8988T (cell line): ENCODE results near the gene ZCCHC14.
A peak's percentile ranks its signal among the peaks of the same experiment; 100 is the strongest.
"Not testable (repeated sequence)": the region's sequence is repeated elsewhere in the genome, so short reads cannot be mapped to it uniquely, and the experiment has no call there.

Experiments
- DNase-seq: peaks from one replicate; pipeline ENCODE4 v3.0.0; 2011

Gene ZCCHC14

GRCh38 chr16:87495578-87496446 is 3.0 kb upstream of the ZCCHC14 start:
- no peak for DNase-seq

- DNase-seq: no peak
These were observed 920 bp upstream of the ZCCHC14 start for GRCh38 chr16:87493608-87494280.

GRCh38 chr16:87492291-87492630 is 563 bp downstream of the ZCCHC14 start:
- DNase-seq: no peak

- no peak for DNase-seq
These were observed 1.1 kb downstream of the ZCCHC14 start for GRCh38 chr16:87491522-87492290.

GRCh38 chr16:87490799-87491521 is 1.9 kb downstream of the ZCCHC14 start:
- DNase-seq: peak; percentile 66

- DNase-seq: peak; percentile 49
These were observed 2.6 kb downstream of the ZCCHC14 start for GRCh38 chr16:87490096-87490798.

- no peak for DNase-seq
These were observed 3.3 kb downstream of the ZCCHC14 start for GRCh38 chr16:87489434-87490045.

GRCh38 chr16:87488960-87489359 is 3.9 kb downstream of the ZCCHC14 start:
- DNase-seq: not testable (repeated sequence)

- no peak for DNase-seq
These were observed 5.4 kb downstream of the ZCCHC14 start for GRCh38 chr16:87487361-87487924.

GRCh38 chr16:87486713-87487247 is 6.0 kb downstream of the ZCCHC14 start:
- no peak for DNase-seq

- DNase-seq: no peak
These were observed 6.5 kb downstream of the ZCCHC14 start for GRCh38 chr16:87486282-87486681.

- DNase-seq: not testable (repeated sequence)
These were observed 7.0 kb downstream of the ZCCHC14 start for GRCh38 chr16:87485792-87486191.

- DNase-seq: no peak
These were observed 8.1 kb downstream of the ZCCHC14 start for GRCh38 chr16:87484487-87485331.

- DNase-seq: no peak
These were observed 9.3 kb downstream of the ZCCHC14 start for GRCh38 chr16:87483481-87483880.

- DNase-seq: not testable (repeated sequence)
These were observed 10.2 kb downstream of the ZCCHC14 start for GRCh38 chr16:87482670-87483069.

GRCh38 chr16:87482266-87482665 is 10.6 kb downstream of the ZCCHC14 start:
- no peak for DNase-seq

GRCh38 chr16:87481711-87482110 is 11.1 kb downstream of the ZCCHC14 start:
- not testable (repeated sequence) for DNase-seq

GRCh38 chr16:87477209-87477981 is 15.4 kb downstream of the ZCCHC14 start:
- DNase-seq: not testable (repeated sequence)

GRCh38 chr16:87474566-87474996 is 18.2 kb downstream of the ZCCHC14 start:
- no peak for DNase-seq
